K562 (cell line): ENCODE results near the gene CASD1. TPM values are rescaled to one million over a fixed set of nuclear protein-coding genes. Genes with fewer than 3 reads are reported as not detected.
A peak's percentile ranks its signal among the peaks of the same experiment; 100 is the strongest.

Experiments used
- ATAC-seq: fragments of 200-7000 bp; cut with Tn5 transposase; 3 replicates; pipeline ENCODE4 v1.9.1; 2020; ENCODE audit warnings: moderate library complexity
- Bru-seq: library from RNA; stranded (reverse); fragments of 400-500 nt; gene quantifications from one replicate; lab custom pipeline; 2021; lab: Mats Ljungman, UMichigan
- BruChase-seq, 2 experiments: library from RNA; stranded (reverse); fragments of 400-500 nt; gene quantifications; one replicate each; lab custom pipeline; 2021; lab: Mats Ljungman, UMichigan
- BruUV-seq: library from RNA; stranded (reverse); fragments of 400-500 nt; replicated peaks from 2 replicates; lab custom pipeline; 2021; lab: Mats Ljungman, UMichigan
- CTCF ChIA-PET: fragments of 300-600 bp; formaldehyde crosslinking; extraction: SDS; loops from one replicate; lab custom pipeline; 2021; ENCODE audit warnings: low intra/inter-chr PET ratio; lab: Yijun Ruan, JAX
- POLR2A ChIA-PET: fragments of 300-600, 350-650 bp; sonication (Branson Sonifier 250); formaldehyde crosslinking; extraction: SDS; loops from one replicate; lab custom pipeline; 2021; ENCODE audit warnings: antibody characterized with exemption, inconsistent platforms; lab: Yijun Ruan, JAX
- DNase-seq, 4 experiments: peaks; one replicate each; pipeline versions ENCODE4 v3.0.0 to v3.0.0-alpha.2; 2011 to 2018; ENCODE audit warnings: low spot score in 3 of 4, mixed read lengths in 3 of 4; ENCODE audit errors: extremely low read depth in 1 of 4
- FAIRE-seq: peaks from 2 replicates; lab custom pipeline; 2011; peaks lifted over from hg19 to GRCh38; lab: Jason Lieb, UNC
- H2AFZ ChIP-seq: 2 replicates; pipeline ENCODE4 v1.6.0; 2011; ENCODE audit warnings: low read depth, low read length, control low read depth, inconsistent platforms
- H3K27ac ChIP-seq: fragments of 200-600 bp; 3 replicates; pipeline ENCODE4 v1.8.0; 2011; ENCODE audit warnings: low read depth, mild to moderate bottlenecking, control low read depth, inconsistent platforms, low read length, moderate library complexity, mixed read lengths; ENCODE audit errors: extremely low read depth
- H3K27me3 ChIP-seq, 2 experiments: fragments of 300-600 bp in 1 of 2; 2 replicates in 1 of 2; 3 replicates in 1 of 2; pipeline versions ENCODE4 v1.6.0 to v1.8.0; 2011; ENCODE audit warnings: inconsistent platforms in 2 of 2, low read length in 2 of 2, mild to moderate bottlenecking in 1 of 2, mixed read lengths in 1 of 2, moderate library complexity in 1 of 2; ENCODE audit not compliant: control insufficient read depth in 2 of 2, insufficient read depth in 2 of 2
- H3K36me3 ChIP-seq: fragments of 300-600 bp; 3 replicates; pipeline ENCODE4 v1.8.0; 2011; ENCODE audit warnings: mild to moderate bottlenecking, low read length, inconsistent platforms; ENCODE audit not compliant: control insufficient read depth, insufficient read depth
- H3K4me1 ChIP-seq, 2 experiments: fragments of 200-600 bp in 1 of 2; replicated peaks in 1 of 2; 2 replicates in 1 of 2; 3 replicates in 1 of 2; pipeline versions ENCODE4 v1.5.1 to v1.8.0; 2011; ENCODE audit warnings: inconsistent platforms in 2 of 2, low read length in 2 of 2, mild to moderate bottlenecking in 1 of 2, mixed read lengths in 1 of 2, moderate library complexity in 1 of 2; ENCODE audit not compliant: control insufficient read depth in 2 of 2, insufficient read depth in 2 of 2
- H3K4me2 ChIP-seq: 2 replicates; pipeline ENCODE4 v1.6.1; 2011; ENCODE audit warnings: low read length, control low read depth, inconsistent platforms, mixed read lengths; ENCODE audit not compliant: insufficient read depth
- H3K4me3 ChIP-seq: fragments of 200-600 bp; sonication (generic), shearing (Covaris generic); 2 replicates; pipeline ENCODE4 v1.5.1; 2016; ENCODE audit warnings: control low read depth, inconsistent platforms
- H3K79me2 ChIP-seq: fragments of 200-600 bp; 3 replicates; pipeline ENCODE4 v1.8.0; 2011; ENCODE audit warnings: low read length, inconsistent platforms; ENCODE audit not compliant: control insufficient read depth, insufficient read depth
- H3K9ac ChIP-seq, 2 experiments: 2 replicates each; pipeline versions ENCODE4 v1.6.0 to v1.6.1; 2011; ENCODE audit warnings: low read depth in 2 of 2, low read length in 2 of 2, control low read depth in 1 of 2, inconsistent platforms in 1 of 2, mild to moderate bottlenecking in 1 of 2, mixed read lengths in 1 of 2; ENCODE audit not compliant: insufficient read depth in 1 of 2
- H3K9me1 ChIP-seq: one replicate; pipeline ENCODE4 v1.6.0; 2011; ENCODE audit warnings: inconsistent platforms, mild to moderate bottlenecking, low read length, moderate library complexity; ENCODE audit not compliant: control insufficient read depth, insufficient read depth
- H3K9me3 ChIP-seq: replicated peaks from 2 replicates; pipeline ENCODE4 v1.5.1; 2011; ENCODE audit warnings: low read depth, low read length, inconsistent platforms; ENCODE audit not compliant: control insufficient read depth, insufficient read depth
- H4K20me1 ChIP-seq: replicated peaks from 2 replicates; pipeline ENCODE4 v1.6.1; 2011; ENCODE audit warnings: low read length, inconsistent platforms, mixed read lengths; ENCODE audit not compliant: control insufficient read depth, insufficient read depth
- ATF7 ChIP-seq: fragments of 450-650 bp; IDR thresholded peaks from 2 replicates; pipeline ENCODE4 v1.7.1; 2014; ENCODE audit warnings: mild to moderate bottlenecking, moderate library complexity
- ELK3 ChIP-seq: fragments of 450-650 bp; formaldehyde crosslinking; IDR thresholded peaks from 2 replicates; pipeline ENCODE4 v1.4.0; 2020; ENCODE audit warnings: mild to moderate bottlenecking
- ESRRA ChIP-seq: fragments of 450-650 bp; IDR thresholded peaks from 2 replicates; pipeline ENCODE4 v1.6.1; 2014; ENCODE audit warnings: low read depth, mild to moderate bottlenecking, moderate library complexity, borderline replicate concordance
- HBP1 ChIP-seq: fragments of 450-650 bp; formaldehyde crosslinking; IDR thresholded peaks from 2 replicates; pipeline ENCODE4 v1.4.0; 2022; ENCODE audit warnings: missing genetic modification characterization
- HDAC8 ChIP-seq: fragments of 450-650 bp; IDR thresholded peaks from 2 replicates; pipeline ENCODE4 v1.6.1; 2016; ENCODE audit warnings: mild to moderate bottlenecking, missing genetic modification characterization, moderate library complexity, missing compliant biosample characterization
- IRF2 ChIP-seq: sonication (generic); formaldehyde crosslinking; IDR thresholded peaks from 2 replicates; pipeline ENCODE4 v1.8.1; 2022; ENCODE audit warnings: mild to moderate bottlenecking, missing genetic modification reagents
- MAZ ChIP-seq, 2 experiments: fragments of 450-650 bp in 1 of 2; sonication (generic) in 1 of 2; formaldehyde crosslinking; IDR thresholded peaks in 1 of 2; conservative IDR thresholded peaks in 1 of 2; 2 replicates each; pipeline versions ENCODE4 v1.4.0 to v1.5.0; 2020; ENCODE audit warnings: mild to moderate bottlenecking in 1 of 2, missing genetic modification reagents in 1 of 2
- MCM3 ChIP-seq: fragments of 450-650 bp; IDR thresholded peaks from 2 replicates; pipeline ENCODE4 v1.6.1; 2016
- MTA2 ChIP-seq: fragments of 450-650 bp; IDR thresholded peaks from 2 replicates; pipeline ENCODE4 v1.6.1; 2016; ENCODE audit warnings: low read depth
- NFE2L1 ChIP-seq: fragments of 450-650 bp; IDR thresholded peaks from 2 replicates; pipeline ENCODE4 v1.6.1; 2016; ENCODE audit warnings: missing genetic modification characterization, low read depth, mild to moderate bottlenecking, missing compliant biosample characterization, moderate library complexity, borderline replicate concordance
- NR2C1 ChIP-seq, 2 experiments: fragments of 450-650 bp; IDR thresholded peaks; 2 replicates each; pipeline ENCODE4 v1.6.1; 2017; ENCODE audit warnings: mild to moderate bottlenecking in 2 of 2, antibody characterized with exemption in 1 of 2, inconsistent platforms in 1 of 2, missing compliant biosample characterization in 1 of 2, missing genetic modification characterization in 1 of 2
- PCBP1 ChIP-seq: fragments of 200-400 bp; formaldehyde crosslinking; IDR thresholded peaks from 2 replicates; pipeline ENCODE4 v1.6.1; 2018; ENCODE audit warnings: mild to moderate bottlenecking, low read depth, low read length; ENCODE audit not compliant: poor library complexity, severe bottlenecking
- PPARD ChIP-seq: fragments of 250-450 bp; sonication (Bioruptor Pico); IDR thresholded peaks from 2 replicates; pipeline ENCODE4 v1.8.0; 2022; ENCODE audit warnings: inconsistent platforms, mild to moderate bottlenecking, moderate library complexity
- TCF7L2 ChIP-seq: fragments of 150-350 bp; IDR thresholded peaks from 2 replicates; pipeline ENCODE4 v1.6.1; 2016; ENCODE audit warnings: low read depth, mild to moderate bottlenecking, low read length, moderate library complexity
- ZNF282 ChIP-seq: sonication (generic); formaldehyde crosslinking; IDR thresholded peaks from 2 replicates; pipeline ENCODE4 v1.8.1; 2023; ENCODE audit warnings: missing genetic modification reagents
- ZNF780A ChIP-seq: fragments of 250-450 bp; sonication (Bioruptor Pico); IDR thresholded peaks from 2 replicates; pipeline ENCODE4 v1.5.0; 2021; ENCODE audit warnings: mild to moderate bottlenecking
- WGBS: fragments of 100-300 bp; shearing (Covaris generic); methylation state at CpG from one replicate; pipeline ENCODE4 v1.1.6; 2016; ENCODE audit warnings: low coverage, mixed read lengths; ENCODE audit not compliant: insufficient coverage; ENCODE audit errors: missing lambda C conversion rate; 5-methylcytosine and 5-hydroxymethylcytosine counted together
- in situ Hi-C: fragments of 300-500 bp; cut with MboI; formaldehyde crosslinking; loops from 4 replicates; pipeline ENCODE4 v1.15.0; 2018; ENCODE audit warnings: inconsistent platforms, mixed read lengths
- intact Hi-C: fragments of 100-400 bp; cut with micrococcal nuclease; formaldehyde crosslinking; loops from 2 replicates; pipeline ENCODE4 v1.14.2; 2022
- long read RNA-seq, 3 experiments: library from polyadenylated mRNA in 2 of 3; library from RNA in 1 of 3; unstranded in 2 of 3; stranded (forward) in 1 of 3; transcript quantifications; one replicate each; pipeline ENCODE4 v2.0.0, GENCODE V29; 2019 to 2022
- polyA minus RNA-seq, 3 experiments: library from RNA; depleted of rRNA, polyadenylated mRNA; stranded (reverse); fragments of >200 nt; gene quantifications; 2 replicates each; pipeline ENCODE4 v1.2.3, GENCODE V29; 2011
- polyA plus RNA-seq, 8 experiments: library from polyadenylated mRNA; depleted of rRNA in 4 of 8; stranded (reverse) in 5 of 8; unstranded in 3 of 8; fragments of >200 nt; fragmentation: Nextera tagmentation in 2 of 8; fragmentation: Illumina TruSeq in 1 of 8; extraction: Ambion mirVana in 2 of 8; extraction: Trizol in 1 of 8; gene quantifications; 2 replicates each; pipeline versions ENCODE4 v1.2.1 to v1.2.3, GENCODE V29; 2011 to 2014; ENCODE audit warnings: inconsistent platforms in 1 of 8, missing spikeins in 1 of 8
- total RNA-seq, 7 experiments: library from RNA; depleted of rRNA in 6 of 7; stranded (reverse); fragments of >200 nt in 6 of 7; fragmentation: Illumina TruSeq in 2 of 7; extraction: Trizol in 2 of 7; gene quantifications; 2 replicates each; pipeline versions ENCODE4 v1.2.1 to v1.2.3, GENCODE V29; 2011 to 2021; ENCODE audit warnings: low replicate concordance in 1 of 7

CASD1 gene
- total RNA-seq (2011; cell fraction: chromatin; rRNA removed; ENCODE audit: low replicate concordance), result 10.3 and 20.8 TPM in 2 replicates
- 6.3 and 10.0 TPM in 2 replicates for total RNA-seq (2011; cell fraction: nucleolus; rRNA removed)
- total RNA-seq (2011; cell fraction: nucleoplasm; rRNA removed), result 7.9 and 12.4 TPM in 2 replicates
- total RNA-seq (2014; rRNA removed), result 2.4 and 2.7 TPM in 2 replicates
- total RNA-seq (2014; rRNA removed; fragmentation: Illumina TruSeq; extraction: Trizol), result 5.7 and 6.5 TPM in 2 replicates
- 5.5 and 8.2 TPM in 2 replicates for total RNA-seq (2015; rRNA removed; fragmentation: Illumina TruSeq; extraction: Trizol)
- 3.4 and 5.0 TPM in 2 replicates for total RNA-seq (2021)
- polyA plus RNA-seq (2011; rRNA removed), result 5.4 and 7.5 TPM in 2 replicates
- 0.57 and 1.8 TPM in 2 replicates for polyA plus RNA-seq (2011; cell fraction: cytosol; rRNA removed)
- 9.8 and 13.4 TPM in 2 replicates for polyA plus RNA-seq (2011; cell fraction: nucleus; rRNA removed)
- 2.6 and 4.2 TPM in 2 replicates for polyA plus RNA-seq (2012)
- 3.9 and 4.8 TPM in 2 replicates for polyA plus RNA-seq (2014; fragmentation: Illumina TruSeq; extraction: Trizol)
- polyA plus RNA-seq (2014; fragmentation: Nextera tagmentation; extraction: Ambion mirVana), result 1 to 10 TPM; 1.2 to 2.8 TPM
- 2.9 and 3.8 TPM in 2 replicates for polyA plus RNA-seq (2014; rRNA removed)
- polyA minus RNA-seq (2011; rRNA and poly(A)+ RNA removed), result 4.4 and 7.8 TPM in 2 replicates
- polyA minus RNA-seq (2011; cell fraction: cytosol; rRNA and poly(A)+ RNA removed), result 3.1 and 7.1 TPM in 2 replicates
- polyA minus RNA-seq (2011; cell fraction: nucleus; rRNA and poly(A)+ RNA removed), result 8.5 and 9.3 TPM in 2 replicates
- percentile 62 among the genes with signal in this experiment for Bru-seq, nascent RNA
- percentile 70 among the genes with signal in this experiment for BruChase-seq, experiment 1, labeled RNA remaining after a 2-hour chase
- BruChase-seq, experiment 2, labeled RNA remaining after a 6-hour chase, result percentile 71 among the genes with signal in this experiment
- long read RNA-seq, experiment 1, partial matches to known transcripts, result 5 of 8 reads
- long read RNA-seq, experiment 1, other reads (novel, unspliced or antisense), result 2 of 8 reads
- long read RNA-seq, experiment 2, partial matches to known transcripts, result 0 of 3 reads
- long read RNA-seq, experiment 2, other reads (novel, unspliced or antisense), result 3 of 3 reads
- long read RNA-seq, experiment 3, result 0 reads

- TSS peak; percentile 86 for BruUV-seq
- no peaks in the 10 kb centered on the region for H3K27me3 ChIP-seq
- H3K36me3 ChIP-seq, result no peaks in the 10 kb centered on the region
- intact Hi-C loops (no loop called here), in situ Hi-C loops (no loop called here)
- H3K79me2 ChIP-seq, result peaks cover 10% of the 10 kb centered on the region; the same call in 2 of the 3 replicates
- ChIA-PET CTCF (no interaction called here), POLR2A (no interaction called here)
- peak within 1 kb of the TSS; percentile 91 to 99 for H3K9ac ChIP-seq
- no peaks in the 10 kb centered on the region for H3K9me1 ChIP-seq
- H2AFZ ChIP-seq, result peak within 1 kb of the TSS; percentile 99
- no peaks in the 10 kb centered on the region for H3K9me3 ChIP-seq
- ATAC-seq (peak; percentile 65), FAIRE-seq (no peak), DNase-seq (peak in 1 of 4 experiments; percentile 65)
- H4K20me1 ChIP-seq, result no peaks in the 10 kb centered on the region
- peak within 1 kb of the TSS; percentile 95 for H3K27ac ChIP-seq
- 27% methylated on average over 25 of the region's 40 CpGs for WGBS
- H3K4me2 ChIP-seq, result peak within 1 kb of the TSS; percentile 90
- H3K4me1 ChIP-seq, result peaks cover 12 to 16% of the 10 kb centered on the region in 2 experiments; a peak in 4 of 5 replicates
- peak within 1 kb of the TSS; percentile 71 for H3K4me3 ChIP-seq
- TF ChIP-seq ELK3 (CRISPR knock-in tag) (no peak), ESRRA (peak; percentile 66), PPARD (CRISPR knock-in tag) (no peak), HBP1 (CRISPR knock-in tag) (no peak), MCM3 (no peak), NFE2L1 (no peak), ZNF282 (CRISPR knock-in tag) (no peak), HDAC8 (tag) (no peak), MTA2 (no peak), TCF7L2 (no peak), IRF2 (CRISPR knock-in tag) (no peak), ATF7 (no peak), ZNF780A (no peak), NR2C1 (IDR thresholded peaks at IDR 0.05) (peak; percentile 65), NR2C1 (tag; IDR thresholded peaks at IDR 0.05) (peak; percentile 42; the same call in 1 of the 2 replicates), MAZ (CRISPR knock-in tag; conservative IDR thresholded peaks at IDR 0.05 in 1 of 2, IDR thresholded peaks at IDR 0.05 in 1 of 2) (no peak), PCBP1 (peak; percentile 9)
Measured at GRCh38 chr7:94509264-94509886, at the start of gene CASD1. CASD1 (plus strand) TSS chr7:94509809; CDS start chr7:94510085, 276 bp downstream.
